Measurements from ENCODE around the gene SF3A2. TPM values are rescaled to one million over a fixed set of nuclear protein-coding genes. Genes with fewer than 3 reads are reported as not detected.

Gene SF3A2
- total RNA-seq (100 to 1,000 TPM; 140 to 141 TPM), polyA plus RNA-seq (10 to 100 TPM in 1 of 2 donors, 1 to 10 TPM in 1; 8.3 to 37.8 TPM)

- Mint-ChIP-seq H3K9me3 (peaks cover 0 to 5% (median 0%) of the 10 kb centered on the region in 8 donors), H3K27ac (peak within 1 kb of the TSS; percentile 97 to 100 (median 99)), H3K4me3 (peak within 1 kb of the TSS; percentile 95 to 100 (median 98)), H3K4me1 (peaks cover 39 to 67% (median 54%) of the 10 kb centered on the region in 4 donors), H3K36me3 (peaks cover 5 to 42% of the 10 kb centered on the region in 2 donors), H3K27me3 (peaks cover 2 to 5% of the 10 kb centered on the region in 2 donors)
- H3K27ac ChIP-seq (ENCODE audit: low read depth, low read length), result peak within 1 kb of the TSS; percentile 98
- H3K27me3 ChIP-seq (ENCODE audit: insufficient read depth, low read length), result no peaks in the 10 kb centered on the region
- peak; percentile 98 to 100 (median 99) for DNase-seq
- peaks cover 62% of the 10 kb centered on the region for H3K4me1 ChIP-seq (ENCODE audit: insufficient read depth, low read length)
- ChIA-PET CTCF (ENCODE audit: partially characterized antibody) (interaction anchor here (0.6 to 4.8 kb wide), 16 partner anchors 13 to 401 kb away, joined by 3 to 75 read pairs (median 5); partner anchors contain the start of genes AMH and AP3D1), POLR2A (ENCODE audit: partially characterized antibody) (interaction anchor here (0.6 to 10.5 kb wide), 17 partner anchors 19 to 993 kb away, joined by 3 to 325 read pairs (median 4); partner anchors contain the start of genes AMH, AP3D1, GADD45B and JSRP1)
- H3K4me3 ChIP-seq (ENCODE audit: low read length in 2 of 2), result peak within 1 kb of the TSS; percentile 38 to 88
- intact Hi-C loops (cut with micrococcal nuclease), result loop anchor here (1.0 to 5.0 kb wide), 11 partner anchors 17 to 241 kb away; partner anchors contain the start of genes AP3D1, GADD45B, IZUMO4 and LSM7
- peaks cover 6% of the 10 kb centered on the region for H3K36me3 ChIP-seq (ENCODE audit: insufficient read depth, low read length)
- no peaks in the 10 kb centered on the region for H3K9me3 ChIP-seq (ENCODE audit: control insufficient read depth in 1 of 2, low read length in 2 of 2)
These were observed at the start of gene SF3A2, which contains the start of gene PLEKHJ1 for GRCh38 chr19:2236314-2237050. Gene SF3A2, plus strand, starts transcription at chr19:2236824. Its CDS starts 6,595 bp downstream, at chr19:2243419. Gene PLEKHJ1, minus strand, starts transcription at chr19:2236329. Its CDS starts 81 bp downstream, at chr19:2236248.

- peaks cover 0 to 12% (median 4%) of the 10 kb centered on the region in 4 donors for H3K4me1 Mint-ChIP-seq
- no peak overlapping the region for H3K4me3 ChIP-seq (ENCODE audit: low read length in 2 of 2)
- no peaks in the 10 kb centered on the region for H3K9me3 ChIP-seq (ENCODE audit: control insufficient read depth in 1 of 2, low read length in 2 of 2)
- ChIA-PET POLR2A (ENCODE audit: partially characterized antibody) (interaction anchor here (0.6 kb wide), 1 partner anchor 10 kb away, joined by 3 read pairs; no protein-coding TSS in a partner anchor), CTCF (ENCODE audit: partially characterized antibody) (interaction anchor here (0.9 kb wide), 1 partner anchor 31 kb away, joined by 4 read pairs; no protein-coding TSS in a partner anchor)
- no peaks in the 10 kb centered on the region for H3K27me3 Mint-ChIP-seq
- peak overlapping the region in 1 of 7 donors; percentile 13 for H3K27ac Mint-ChIP-seq
- H3K9me3 Mint-ChIP-seq, result no peaks in the 10 kb centered on the region
- H3K36me3 ChIP-seq (ENCODE audit: insufficient read depth, low read length), result peaks cover 26% of the 10 kb centered on the region
- no peaks in the 10 kb centered on the region for H3K4me1 ChIP-seq (ENCODE audit: insufficient read depth, low read length)
- no peak for DNase-seq
- no peak overlapping the region for H3K4me3 Mint-ChIP-seq
- peaks cover 9 to 40% of the 10 kb centered on the region in 2 donors for H3K36me3 Mint-ChIP-seq
- no peaks in the 10 kb centered on the region for H3K27me3 ChIP-seq (ENCODE audit: insufficient read depth, low read length)
- H3K27ac ChIP-seq (ENCODE audit: low read depth, low read length), result no peak overlapping the region
- intact Hi-C loops (cut with micrococcal nuclease), result no loop called here
These were observed 49.5 kb upstream of the SF3A2 start for GRCh38 chr19:2187159-2187558.

- Histone ChIP-seq H3K27ac (ENCODE audit: low read depth, low read length) (no peak overlapping the region), H3K4me1 (ENCODE audit: insufficient read depth, low read length) (no peaks in the 10 kb centered on the region), H3K9me3 (ENCODE audit: control insufficient read depth in 1 of 2, low read length in 2 of 2) (no peaks in the 10 kb centered on the region), H3K27me3 (ENCODE audit: insufficient read depth, low read length) (no peaks in the 10 kb centered on the region), H3K36me3 (ENCODE audit: insufficient read depth, low read length) (peaks cover 29% of the 10 kb centered on the region), H3K4me3 (ENCODE audit: low read length in 2 of 2) (no peak overlapping the region)
- ChIA-PET POLR2A (ENCODE audit: partially characterized antibody) (no interaction called here), CTCF (ENCODE audit: partially characterized antibody) (no interaction called here)
- H3K9me3 Mint-ChIP-seq, result no peaks in the 10 kb centered on the region
- intact Hi-C loops (cut with micrococcal nuclease), result no loop called here
- DNase-seq, result no peak
- H3K27ac Mint-ChIP-seq, result no peak overlapping the region
- no peak overlapping the region for H3K4me3 Mint-ChIP-seq
- H3K4me1 Mint-ChIP-seq, result peaks cover 0 to 16% (median 3%) of the 10 kb centered on the region in 4 donors
- H3K27me3 Mint-ChIP-seq, result no peaks in the 10 kb centered on the region
- peaks cover 16 to 44% of the 10 kb centered on the region in 2 donors for H3K36me3 Mint-ChIP-seq
These were observed 47.8 kb upstream of the SF3A2 start for GRCh38 chr19:2188708-2189385.

GRCh38 chr19:2189880-2190279 is 46.7 kb upstream of the SF3A2 start:
- DNase-seq, result no peak
- no peaks in the 10 kb centered on the region for H3K27me3 ChIP-seq (ENCODE audit: insufficient read depth, low read length)
- no peaks in the 10 kb centered on the region for H3K27me3 Mint-ChIP-seq
- no peaks in the 10 kb centered on the region for H3K9me3 ChIP-seq (ENCODE audit: control insufficient read depth in 1 of 2, low read length in 2 of 2)
- peaks cover 16 to 39% of the 10 kb centered on the region in 2 donors for H3K36me3 Mint-ChIP-seq
- ChIA-PET POLR2A (ENCODE audit: partially characterized antibody) (no interaction called here), CTCF (ENCODE audit: partially characterized antibody) (no interaction called here)
- no peak overlapping the region for H3K4me3 Mint-ChIP-seq
- H3K4me3 ChIP-seq (ENCODE audit: low read length in 2 of 2), result no peak overlapping the region
- intact Hi-C loops (cut with micrococcal nuclease), result no loop called here
- peaks cover 0 to 12% (median 2%) of the 10 kb centered on the region in 4 donors for H3K4me1 Mint-ChIP-seq
- no peaks in the 10 kb centered on the region for H3K4me1 ChIP-seq (ENCODE audit: insufficient read depth, low read length)
- no peak overlapping the region for H3K27ac Mint-ChIP-seq
- no peak overlapping the region for H3K27ac ChIP-seq (ENCODE audit: low read depth, low read length)
- peaks cover 29% of the 10 kb centered on the region for H3K36me3 ChIP-seq (ENCODE audit: insufficient read depth, low read length)
- no peaks in the 10 kb centered on the region for H3K9me3 Mint-ChIP-seq

- Mint-ChIP-seq H3K27me3 (no peaks in the 10 kb centered on the region), H3K9me3 (no peaks in the 10 kb centered on the region), H3K36me3 (peaks cover 12 to 31% of the 10 kb centered on the region in 2 donors), H3K4me3 (no peak overlapping the region), H3K4me1 (peaks cover 0 to 5% (median under 1%) of the 10 kb centered on the region in 4 donors), H3K27ac (no peak overlapping the region)
- H3K4me1 ChIP-seq (ENCODE audit: insufficient read depth, low read length), result no peaks in the 10 kb centered on the region
- intact Hi-C loops (cut with micrococcal nuclease), result no loop called here
- H3K27ac ChIP-seq (ENCODE audit: low read depth, low read length), result no peak overlapping the region
- H3K4me3 ChIP-seq (ENCODE audit: low read length in 2 of 2), result no peak overlapping the region
- no peaks in the 10 kb centered on the region for H3K9me3 ChIP-seq (ENCODE audit: control insufficient read depth in 1 of 2, low read length in 2 of 2)
- POLR2A ChIA-PET (ENCODE audit: partially characterized antibody), result interaction anchor here (0.6 kb wide), 1 partner anchor 128 kb away, joined by 3 read pairs; no protein-coding TSS in a partner anchor
- CTCF ChIA-PET (ENCODE audit: partially characterized antibody), result no interaction called here
- H3K27me3 ChIP-seq (ENCODE audit: insufficient read depth, low read length), result no peaks in the 10 kb centered on the region
- peaks cover 29% of the 10 kb centered on the region for H3K36me3 ChIP-seq (ENCODE audit: insufficient read depth, low read length)
- DNase-seq, result no peak
These were observed 45.7 kb upstream of the SF3A2 start for GRCh38 chr19:2190848-2191455.

GRCh38 chr19:2191456-2192310 is 44.9 kb upstream of the SF3A2 start:
- H3K36me3 Mint-ChIP-seq, result peaks cover 12 to 29% of the 10 kb centered on the region in 2 donors
- no peak overlapping the region for H3K4me3 Mint-ChIP-seq
- no peaks in the 10 kb centered on the region for H3K9me3 Mint-ChIP-seq
- Histone ChIP-seq H3K4me1 (ENCODE audit: insufficient read depth, low read length) (no peaks in the 10 kb centered on the region), H3K27me3 (ENCODE audit: insufficient read depth, low read length) (no peaks in the 10 kb centered on the region), H3K4me3 (ENCODE audit: low read length in 2 of 2) (no peak overlapping the region), H3K9me3 (ENCODE audit: control insufficient read depth in 1 of 2, low read length in 2 of 2) (no peaks in the 10 kb centered on the region), H3K36me3 (ENCODE audit: insufficient read depth, low read length) (peaks cover 29% of the 10 kb centered on the region), H3K27ac (ENCODE audit: low read depth, low read length) (no peak overlapping the region)
- peak overlapping the region in 2 of 7 donors; percentile 17 to 22 for H3K27ac Mint-ChIP-seq
- peaks cover 0 to 5% (median under 1%) of the 10 kb centered on the region in 4 donors for H3K4me1 Mint-ChIP-seq
- intact Hi-C loops (cut with micrococcal nuclease), result no loop called here
- DNase-seq, result no peak
- H3K27me3 Mint-ChIP-seq, result no peaks in the 10 kb centered on the region
- CTCF ChIA-PET (ENCODE audit: partially characterized antibody), result no interaction called here
- POLR2A ChIA-PET (ENCODE audit: partially characterized antibody), result interaction anchor here (0.7 kb wide), 1 partner anchor 129 kb away, joined by 4 read pairs; no protein-coding TSS in a partner anchor

Data from CD4-positive, alpha-beta memory T cell (primary cell).